ENCODE measurements around the gene NOL4L.

Gene NOL4L

GRCh38 chr20:32474717-32474966 is 110.5 kb downstream of the NOL4L start:
- no peaks in the 10 kb centered on the region for H3K9me3 Mint-ChIP-seq
- TF ChIP-seq, protein P1, sequence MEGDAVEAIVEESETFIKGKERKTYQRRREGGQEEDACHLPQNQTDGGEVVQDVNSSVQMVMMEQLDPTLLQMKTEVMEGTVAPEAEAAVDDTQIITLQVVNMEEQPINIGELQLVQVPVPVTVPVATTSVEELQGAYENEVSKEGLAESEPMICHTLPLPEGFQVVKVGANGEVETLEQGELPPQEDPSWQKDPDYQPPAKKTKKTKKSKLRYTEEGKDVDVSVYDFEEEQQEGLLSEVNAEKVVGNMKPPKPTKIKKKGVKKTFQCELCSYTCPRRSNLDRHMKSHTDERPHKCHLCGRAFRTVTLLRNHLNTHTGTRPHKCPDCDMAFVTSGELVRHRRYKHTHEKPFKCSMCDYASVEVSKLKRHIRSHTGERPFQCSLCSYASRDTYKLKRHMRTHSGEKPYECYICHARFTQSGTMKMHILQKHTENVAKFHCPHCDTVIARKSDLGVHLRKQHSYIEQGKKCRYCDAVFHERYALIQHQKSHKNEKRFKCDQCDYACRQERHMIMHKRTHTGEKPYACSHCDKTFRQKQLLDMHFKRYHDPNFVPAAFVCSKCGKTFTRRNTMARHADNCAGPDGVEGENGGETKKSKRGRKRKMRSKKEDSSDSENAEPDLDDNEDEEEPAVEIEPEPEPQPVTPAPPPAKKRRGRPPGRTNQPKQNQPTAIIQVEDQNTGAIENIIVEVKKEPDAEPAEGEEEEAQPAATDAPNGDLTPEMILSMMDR (IDR thresholded peaks at IDR 0.05), result no peak
- H3K27ac Mint-ChIP-seq, result peak overlapping the region; percentile 97
- no peak for DNase-seq
- H3K27me3 Mint-ChIP-seq (ENCODE audit: low read depth, poor library complexity), result no peaks in the 10 kb centered on the region
- peaks cover 96% of the 10 kb centered on the region for H3K4me1 Mint-ChIP-seq
- peak overlapping the region; percentile 78 for H3K4me3 Mint-ChIP-seq
- H3K36me3 Mint-ChIP-seq (ENCODE audit: low read depth), result peaks cover 11% of the 10 kb centered on the region

- peak overlapping the region; percentile 78 for H3K4me3 Mint-ChIP-seq
- DNase-seq, result no peak
Measured at GRCh38 chr20:32474009-32474716, 111.0 kb downstream of the NOL4L start.

DNA sequence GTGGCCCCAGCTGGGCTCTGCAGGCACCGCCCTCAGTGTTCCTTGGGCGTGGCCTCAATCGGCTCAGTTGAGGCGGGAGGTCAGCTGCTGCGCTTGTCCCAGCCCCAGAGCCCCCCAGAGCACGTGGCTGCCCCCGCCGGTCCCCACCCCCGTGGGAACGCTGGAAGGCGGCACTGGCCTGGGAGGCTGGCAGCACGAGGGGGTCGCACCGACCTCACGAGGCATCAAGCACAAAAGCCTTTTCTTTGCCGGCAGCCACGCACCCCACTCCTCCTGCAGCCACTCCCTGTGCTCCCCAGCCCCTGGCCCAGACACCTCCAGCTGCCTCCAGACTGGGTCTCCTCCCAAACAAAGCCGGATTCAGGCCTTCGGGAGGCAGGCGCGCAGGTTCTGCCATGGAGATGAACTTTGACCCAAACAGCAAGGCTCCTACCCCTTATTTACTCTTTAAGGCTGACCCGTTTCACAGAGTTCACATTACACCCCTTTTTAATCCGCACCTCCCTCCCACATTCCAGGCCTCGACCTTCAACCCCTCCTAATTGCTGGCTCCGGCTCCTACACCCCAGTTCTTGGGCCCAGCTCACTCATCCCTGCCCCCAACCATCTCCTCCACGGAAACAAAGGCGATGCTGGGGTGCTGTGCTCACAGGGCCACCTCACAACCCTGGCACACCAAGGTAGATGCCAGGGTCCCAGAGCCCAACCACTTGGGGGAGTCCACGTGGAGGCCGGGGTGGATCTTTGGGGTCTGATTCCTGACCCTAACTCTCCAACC is 111.7 kb downstream of the NOL4L start:
- Mint-ChIP-seq H3K27me3 (ENCODE audit: low read depth, poor library complexity) (no peaks in the 10 kb centered on the region), H3K4me3 (peak overlapping the region; percentile 74), H3K27ac (peak overlapping the region; percentile 96), H3K4me1 (peaks cover 89% of the 10 kb centered on the region), H3K9me3 (no peaks in the 10 kb centered on the region), H3K36me3 (ENCODE audit: low read depth) (peaks cover 11% of the 10 kb centered on the region)
- no peak for DNase-seq
- TF ChIP-seq, protein P1 (IDR thresholded peaks at IDR 0.05), result no peak

More at GRCh38 chr20:32474009-32474716, 111.0 kb downstream of the NOL4L start:
- no peaks in the 10 kb centered on the region for H3K27me3 Mint-ChIP-seq (ENCODE audit: low read depth, poor library complexity)
- no peaks in the 10 kb centered on the region for H3K9me3 Mint-ChIP-seq
- H3K4me1 Mint-ChIP-seq, result peaks cover 92% of the 10 kb centered on the region
- peak overlapping the region; percentile 97 for H3K27ac Mint-ChIP-seq
- TF ChIP-seq, protein P1 (IDR thresholded peaks at IDR 0.05), result no peak
- peaks cover 11% of the 10 kb centered on the region for H3K36me3 Mint-ChIP-seq (ENCODE audit: low read depth)

DNA sequence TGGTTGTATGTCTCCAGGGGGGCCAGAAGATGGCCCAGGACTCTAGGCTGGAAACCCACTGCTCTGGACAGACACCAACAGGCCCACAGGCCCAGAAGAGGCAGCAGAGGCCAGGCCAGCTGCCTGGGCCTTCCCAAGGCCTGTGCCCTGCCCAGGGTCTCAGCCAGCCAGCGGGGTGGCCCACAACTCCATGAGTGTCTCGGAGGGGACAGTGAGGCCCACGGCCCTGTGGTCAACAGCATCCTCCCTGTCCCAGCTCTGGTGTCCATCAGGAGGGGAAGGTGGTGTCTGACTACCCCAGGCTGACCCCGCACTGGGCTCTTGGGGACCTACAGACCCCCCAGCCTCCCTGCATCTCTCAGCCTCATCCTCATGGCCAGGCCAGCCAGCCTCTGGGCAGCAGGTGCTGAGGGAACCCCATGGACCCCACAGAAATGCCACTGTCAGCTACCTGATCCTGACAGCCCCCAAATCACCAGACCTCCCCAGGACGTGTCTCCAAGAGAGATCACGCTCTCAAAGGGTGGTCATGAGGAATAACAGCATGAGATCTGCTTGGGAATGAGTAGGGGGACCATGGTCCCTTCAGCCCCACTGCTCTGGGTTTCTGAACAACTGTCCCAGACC is 112.4 kb downstream of the NOL4L start:
- Mint-ChIP-seq H3K4me1 (peaks cover 81% of the 10 kb centered on the region), H3K27ac (no peak overlapping the region), H3K4me3 (peak overlapping the region; percentile 62), H3K9me3 (no peaks in the 10 kb centered on the region), H3K27me3 (ENCODE audit: low read depth, poor library complexity) (no peaks in the 10 kb centered on the region), H3K36me3 (ENCODE audit: low read depth) (peaks cover 11% of the 10 kb centered on the region)
- TF ChIP-seq, protein P1 (IDR thresholded peaks at IDR 0.05), result no peak
- no peak for DNase-seq

- peaks cover 81% of the 10 kb centered on the region for H3K4me1 Mint-ChIP-seq
- TF ChIP-seq, protein P1 (IDR thresholded peaks at IDR 0.05), result no peak
- H3K36me3 Mint-ChIP-seq (ENCODE audit: low read depth), result peaks cover 11% of the 10 kb centered on the region
- no peak for DNase-seq
- no peak overlapping the region for H3K4me3 Mint-ChIP-seq
- peak overlapping the region; percentile 97 for H3K27ac Mint-ChIP-seq
- no peaks in the 10 kb centered on the region for H3K27me3 Mint-ChIP-seq (ENCODE audit: low read depth, poor library complexity)
- no peaks in the 10 kb centered on the region for H3K9me3 Mint-ChIP-seq
Measured at GRCh38 chr20:32470940-32471339, 114.2 kb downstream of the NOL4L start.

Measured in nephron progenitor cell (in vitro differentiated cells).